ENCODE measurements around the gene UBTD2.

Gene UBTD2

DNA sequence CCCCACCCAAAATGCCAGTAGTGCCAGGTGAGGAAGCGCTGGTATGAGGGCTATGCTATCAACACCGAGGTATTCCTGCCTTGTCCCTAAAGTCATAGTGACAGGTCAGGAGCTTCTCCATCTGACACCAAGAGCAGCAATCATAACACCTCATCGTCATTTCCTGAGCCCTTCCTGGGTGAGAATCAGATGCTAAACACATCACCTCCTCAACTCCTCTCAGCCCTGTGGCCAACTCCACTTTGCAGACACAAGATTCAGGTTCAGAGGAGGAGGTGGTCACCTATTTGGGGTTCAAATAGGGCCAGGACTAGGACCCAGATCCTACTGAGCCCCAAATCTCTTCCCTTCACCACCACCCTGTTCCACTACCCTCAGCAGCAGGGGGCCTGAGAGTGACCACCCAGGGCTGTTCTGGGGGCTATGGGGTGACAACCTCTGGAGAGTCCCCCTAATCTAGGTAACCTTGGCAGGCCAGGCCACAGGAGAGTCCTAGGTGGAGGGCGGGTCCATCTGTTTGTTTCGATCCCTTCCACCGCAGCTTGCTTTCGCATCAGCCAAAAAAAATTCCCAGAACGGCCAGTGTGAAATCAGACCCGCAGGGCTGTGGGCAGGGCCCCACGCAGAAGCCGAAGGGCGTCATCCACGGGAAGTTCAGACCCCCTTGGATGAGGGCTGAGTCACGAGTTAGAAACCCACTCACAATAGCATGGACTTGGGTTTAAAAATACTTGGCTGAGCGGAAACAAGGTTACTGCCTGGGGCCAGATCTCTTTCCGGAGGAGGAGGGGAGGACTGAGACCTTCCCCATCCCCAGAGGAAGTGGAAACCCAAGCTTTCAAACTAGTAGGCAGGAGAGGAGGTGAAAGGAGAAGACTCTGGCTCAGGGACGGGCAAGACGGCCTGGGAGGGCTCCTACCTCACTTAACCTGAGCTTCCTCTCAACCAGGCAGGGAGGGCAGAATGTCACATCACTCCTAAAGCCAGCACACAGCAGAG, 104.3 kb downstream of the UBTD2 start:
- TF ChIP-seq JUND (IDR thresholded peaks at IDR 0.05; ENCODE audit: low read depth): no peak
- in situ Hi-C loops (cut with HindIII; ENCODE audit: low pct_unique_long_range_greater_than_20kb, low sequenced_read_pairs): no loop called here
- DNase-seq (ENCODE audit: low read depth in 1 of 2, low spot score in 1 of 2): no peak

DNA sequence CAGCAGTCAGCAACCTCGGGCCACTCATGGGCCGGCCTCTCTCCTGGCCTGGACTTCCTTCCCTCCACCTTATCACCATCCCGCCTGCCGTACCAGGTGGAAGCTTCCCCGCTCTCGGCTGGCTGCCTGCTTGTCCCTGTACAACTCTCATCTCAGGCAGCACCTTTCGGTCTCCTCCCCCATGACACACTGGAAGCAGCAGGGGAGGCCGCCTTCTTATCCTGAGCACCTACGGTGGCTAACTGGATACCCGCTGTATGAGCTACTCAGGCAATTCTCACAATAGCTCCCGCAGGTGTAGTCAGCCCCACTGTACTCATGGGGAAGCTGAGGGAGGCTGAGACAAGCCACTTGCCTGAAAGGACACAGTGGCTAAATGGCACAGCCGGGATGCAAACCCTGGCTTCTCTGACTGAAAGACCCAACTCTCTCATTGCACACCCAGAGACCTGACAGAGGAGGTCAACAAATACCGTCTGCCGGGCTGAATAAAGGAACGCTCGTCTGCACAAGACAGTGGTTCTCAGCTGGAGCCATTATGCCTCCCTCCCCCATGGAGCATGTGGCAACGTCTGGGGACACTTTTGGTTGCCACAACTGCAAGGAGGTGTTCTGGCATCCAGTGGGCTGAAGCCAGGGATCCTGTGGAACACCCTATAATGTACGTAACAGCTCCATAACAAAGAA, 105.1 kb downstream of the UBTD2 start:
- no peak for DNase-seq (ENCODE audit: low read depth in 1 of 2, low spot score in 1 of 2)

DNA sequence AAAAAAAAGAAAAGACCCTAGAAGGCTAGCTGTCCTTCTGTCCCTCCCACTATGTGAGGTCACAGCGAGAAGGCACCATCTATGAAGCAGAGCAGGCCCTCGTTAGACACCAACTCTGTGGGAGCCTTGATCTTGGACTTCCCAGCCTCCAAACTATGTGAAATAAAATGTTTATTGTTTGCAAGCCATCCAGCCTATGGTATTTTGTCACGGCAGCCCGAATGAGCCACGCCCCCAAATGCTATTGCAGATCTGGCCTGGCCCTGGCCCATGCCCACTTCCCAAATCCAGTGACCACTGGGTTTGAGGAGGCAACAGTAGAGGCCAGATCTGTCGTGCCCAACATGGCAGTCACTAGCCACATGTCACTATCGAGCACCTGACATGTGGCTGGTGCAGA, 106.4 kb downstream of the UBTD2 start:
- no peak for TF ChIP-seq JUND (IDR thresholded peaks at IDR 0.05; ENCODE audit: low read depth)
- in situ Hi-C loops (cut with HindIII; ENCODE audit: low pct_unique_long_range_greater_than_20kb, low sequenced_read_pairs): no loop called here
- no peak for DNase-seq (ENCODE audit: low read depth in 1 of 2, low spot score in 1 of 2)

More for the DNA sequence above, 105.1 kb downstream of the UBTD2 start:
- no peak for TF ChIP-seq JUND (IDR thresholded peaks at IDR 0.05; ENCODE audit: low read depth)
- in situ Hi-C loops (cut with HindIII; ENCODE audit: low pct_unique_long_range_greater_than_20kb, low sequenced_read_pairs): no loop called here

DNA sequence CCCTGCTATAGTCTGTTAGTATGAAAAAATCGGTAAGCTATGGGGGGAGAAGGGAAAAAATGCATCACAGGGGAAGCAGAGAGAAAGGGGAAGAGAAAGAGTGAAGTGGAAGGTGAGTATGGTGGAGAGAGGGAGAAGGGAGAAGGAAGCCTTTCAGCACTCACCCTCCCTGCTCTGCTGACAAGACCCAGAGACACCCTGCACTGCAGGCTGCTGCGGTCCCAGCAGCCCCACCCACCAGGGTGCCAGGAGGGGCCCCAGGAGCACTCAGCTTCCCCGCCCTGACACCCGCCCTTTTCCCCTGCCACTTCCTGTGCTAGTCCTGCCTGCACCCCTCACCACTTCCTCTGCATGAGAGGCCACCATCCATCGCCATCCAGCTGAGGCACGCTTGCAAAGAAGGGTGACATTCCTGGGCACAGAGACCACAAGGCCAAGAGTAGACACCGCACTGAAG, 108.3 kb downstream of the UBTD2 start:
- no peak for TF ChIP-seq JUND (IDR thresholded peaks at IDR 0.05; ENCODE audit: low read depth)
- in situ Hi-C loops (cut with HindIII; ENCODE audit: low pct_unique_long_range_greater_than_20kb, low sequenced_read_pairs): no loop called here
- DNase-seq (ENCODE audit: low read depth in 1 of 2, low spot score in 1 of 2): no peak

DNA sequence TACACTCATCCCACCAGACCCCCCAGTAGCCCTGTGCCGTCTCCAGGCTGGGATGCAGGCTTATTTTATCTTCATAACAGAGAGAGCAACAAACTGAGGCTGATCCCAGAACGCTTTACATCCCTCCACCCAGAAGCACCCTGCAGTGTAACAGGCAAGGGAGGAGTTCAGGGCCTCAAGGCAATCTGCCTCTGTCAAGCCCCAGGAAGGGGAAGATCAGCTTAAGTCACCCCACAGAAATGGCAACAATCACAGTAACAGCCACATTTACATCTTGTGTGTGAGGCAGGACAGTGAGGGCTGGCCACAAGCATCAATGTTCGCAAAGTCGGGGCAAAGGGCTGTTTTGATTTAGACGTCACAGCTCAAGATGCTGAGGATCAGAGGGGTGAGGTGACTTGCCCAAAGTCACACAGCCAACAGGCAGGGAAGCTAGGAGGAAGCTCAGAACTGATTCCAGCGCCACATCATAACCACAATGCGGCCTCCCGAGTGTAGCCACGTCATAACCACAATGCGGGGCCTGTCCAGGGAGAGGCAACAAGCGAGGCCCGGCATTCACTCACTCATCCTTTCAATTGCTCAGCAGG, 109.9 kb downstream of the UBTD2 start:
- in situ Hi-C loops (cut with HindIII; ENCODE audit: low pct_unique_long_range_greater_than_20kb, low sequenced_read_pairs): no loop called here
- no peak for TF ChIP-seq JUND (IDR thresholded peaks at IDR 0.05; ENCODE audit: low read depth)
- no peak for DNase-seq (ENCODE audit: low read depth in 1 of 2, low spot score in 1 of 2)

DNA sequence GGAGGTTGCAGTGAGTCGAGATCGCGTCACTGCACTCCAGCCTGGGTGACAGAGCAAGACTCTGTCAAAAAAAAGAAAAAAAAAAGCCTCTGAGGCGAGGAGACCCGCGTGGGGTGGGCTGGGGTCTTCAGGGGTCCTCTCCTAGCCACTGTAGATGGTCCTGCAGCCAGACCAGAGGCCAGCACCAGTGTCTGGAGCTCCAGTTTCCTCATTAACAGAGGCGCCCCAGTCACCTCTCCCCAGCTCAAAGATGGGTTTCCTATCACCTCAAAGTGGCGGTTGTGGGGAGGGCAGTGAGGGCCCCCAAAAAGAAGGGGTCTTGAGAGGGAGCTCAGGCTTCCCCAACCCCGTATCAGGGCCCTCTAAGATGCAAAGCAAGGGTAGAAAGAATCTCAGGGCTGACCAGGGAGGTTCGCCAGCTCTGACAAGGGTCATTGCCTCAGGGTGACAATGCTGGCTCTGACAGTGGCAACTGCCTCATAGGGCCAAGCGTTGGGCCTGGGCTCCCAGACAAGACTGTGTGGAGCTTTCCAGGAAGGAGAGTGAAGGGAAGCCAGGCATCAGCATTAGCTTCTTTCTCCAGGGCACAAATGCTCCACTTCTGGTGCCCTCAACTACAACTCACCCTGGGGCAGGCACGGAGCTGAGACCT, 110.5 kb downstream of the UBTD2 start:
- in situ Hi-C loops (cut with HindIII; ENCODE audit: low pct_unique_long_range_greater_than_20kb, low sequenced_read_pairs): no loop called here
- no peak for TF ChIP-seq JUND (IDR thresholded peaks at IDR 0.05; ENCODE audit: low read depth)
- no peak for DNase-seq (ENCODE audit: low read depth in 1 of 2, low spot score in 1 of 2)

DNA sequence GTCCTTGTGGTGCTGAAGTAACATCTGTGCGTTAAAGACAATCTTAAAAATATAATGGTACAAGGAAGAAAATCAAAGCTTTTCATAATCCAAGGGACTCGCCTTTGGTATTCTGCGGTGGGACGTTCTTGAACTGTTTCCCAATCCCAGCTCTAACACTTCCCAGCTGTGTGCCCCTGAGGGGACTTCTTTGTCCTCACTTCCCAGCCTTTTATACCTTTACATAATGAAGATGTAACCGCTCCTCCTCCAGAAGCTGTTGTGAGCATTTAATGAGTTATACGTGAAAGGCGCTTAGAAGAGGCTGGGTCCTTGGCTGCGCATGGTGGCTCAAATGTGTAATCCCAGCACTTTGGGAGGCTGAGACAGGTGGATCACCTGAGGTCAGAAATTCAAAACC, 112.4 kb downstream of the UBTD2 start:
- no peak for DNase-seq (ENCODE audit: low read depth in 1 of 2, low spot score in 1 of 2)
- in situ Hi-C loops (cut with HindIII; ENCODE audit: low pct_unique_long_range_greater_than_20kb, low sequenced_read_pairs): no loop called here
- no peak for TF ChIP-seq JUND (IDR thresholded peaks at IDR 0.05; ENCODE audit: low read depth)

DNA sequence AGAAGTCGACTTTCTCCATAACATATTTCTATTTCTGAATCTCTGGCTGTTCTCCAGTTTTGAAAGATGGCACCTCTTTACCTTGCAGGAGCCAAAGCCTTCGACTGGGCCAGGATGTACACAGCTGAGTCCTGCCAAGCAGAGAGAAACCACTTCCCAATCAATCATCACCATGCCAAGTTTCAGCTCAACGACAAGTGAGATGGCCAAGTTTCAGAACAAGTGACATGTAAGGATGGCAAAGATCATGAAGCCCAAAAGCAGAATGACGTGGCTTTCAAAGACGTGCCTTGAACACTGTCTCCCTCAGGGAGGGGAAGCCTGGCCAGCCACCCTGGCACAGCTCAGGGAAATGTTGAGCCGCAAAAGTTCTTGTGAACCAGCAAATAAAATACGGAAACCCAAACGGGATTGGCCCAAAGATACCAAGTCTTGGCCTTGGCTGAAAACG, 113.3 kb downstream of the UBTD2 start:
- DNase-seq (ENCODE audit: low read depth in 1 of 2, low spot score in 1 of 2): no peak
- in situ Hi-C loops (cut with HindIII; ENCODE audit: low pct_unique_long_range_greater_than_20kb, low sequenced_read_pairs): no loop called here
- TF ChIP-seq JUND (IDR thresholded peaks at IDR 0.05; ENCODE audit: low read depth): no peak

DNA sequence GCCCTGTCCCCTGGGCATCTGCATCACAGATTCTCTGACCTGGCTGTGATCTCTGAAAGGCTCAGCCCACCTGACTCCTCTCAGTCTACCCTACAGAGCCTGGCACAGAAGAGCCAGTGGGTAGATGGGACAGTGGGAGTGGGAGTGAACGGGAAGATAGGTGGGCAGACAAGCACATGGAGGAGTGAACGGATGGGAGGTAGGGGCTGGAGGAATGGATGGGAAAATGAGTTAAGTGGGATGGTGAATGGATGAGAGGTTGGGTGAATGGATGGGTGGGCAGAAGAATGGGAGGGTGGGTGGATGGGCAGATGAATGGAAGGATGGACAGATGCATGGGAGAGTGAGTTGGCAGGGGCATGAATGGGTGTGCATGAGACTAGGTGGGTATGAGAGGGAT, 114.3 kb downstream of the UBTD2 start:
- in situ Hi-C loops (cut with HindIII; ENCODE audit: low pct_unique_long_range_greater_than_20kb, low sequenced_read_pairs): no loop called here
- DNase-seq (ENCODE audit: low read depth in 1 of 2, low spot score in 1 of 2): no peak
- TF ChIP-seq JUND (IDR thresholded peaks at IDR 0.05; ENCODE audit: low read depth): no peak

DNA sequence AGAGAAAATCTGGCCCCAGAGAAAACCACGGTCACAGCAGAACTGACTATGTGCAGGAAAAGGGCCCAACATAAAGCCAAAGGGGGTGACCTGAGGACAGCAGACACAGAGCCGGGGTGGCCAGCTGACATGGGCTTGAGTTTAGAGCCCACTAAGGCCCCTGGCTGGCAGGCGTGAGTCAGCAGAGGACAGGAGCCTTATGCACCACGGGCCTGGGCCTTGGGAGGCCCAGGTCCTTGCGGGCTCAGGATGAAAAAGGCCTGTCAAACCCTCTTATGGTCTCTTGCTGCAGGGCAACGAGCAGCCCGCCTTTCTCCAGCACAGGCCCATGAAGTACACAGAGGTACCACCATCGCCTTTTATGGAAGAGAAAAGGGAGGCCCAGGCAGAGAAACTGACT, 115.3 kb downstream of the UBTD2 start:
- no peak for TF ChIP-seq JUND (IDR thresholded peaks at IDR 0.05; ENCODE audit: low read depth)
- DNase-seq (ENCODE audit: low read depth in 1 of 2, low spot score in 1 of 2): no peak
- in situ Hi-C loops (cut with HindIII; ENCODE audit: low pct_unique_long_range_greater_than_20kb, low sequenced_read_pairs): no loop called here

DNA sequence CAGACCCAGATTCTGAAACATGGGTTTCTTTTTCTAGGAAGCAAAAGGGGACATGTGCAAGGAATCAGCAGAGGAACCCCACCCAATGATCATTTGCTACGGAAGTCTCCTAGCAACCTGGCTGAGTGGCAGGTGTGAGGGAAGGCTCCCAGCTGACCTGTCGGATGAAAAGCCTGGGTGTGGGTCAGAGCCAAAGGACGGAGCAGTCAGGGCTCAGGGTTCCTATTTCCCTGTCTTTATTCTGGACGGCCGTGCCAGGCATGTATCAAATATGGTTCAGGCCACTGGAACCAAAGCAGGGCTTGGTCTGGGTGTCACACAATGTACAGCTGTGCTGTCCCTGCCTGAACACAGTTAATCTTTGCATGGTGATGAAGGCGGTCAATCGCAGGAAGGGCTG, 115.7 kb downstream of the UBTD2 start:
- DNase-seq (ENCODE audit: low read depth in 1 of 2, low spot score in 1 of 2): no peak
- in situ Hi-C loops (cut with HindIII; ENCODE audit: low pct_unique_long_range_greater_than_20kb, low sequenced_read_pairs): no loop called here
- no peak for TF ChIP-seq JUND (IDR thresholded peaks at IDR 0.05; ENCODE audit: low read depth)

All from T47D (cell line).